ENCODE data around the gene RPLP2. TPM values are rescaled to one million over a fixed set of nuclear protein-coding genes. Genes with fewer than 3 reads are reported as not detected.
A peak's percentile ranks its signal among the peaks of the same experiment; 100 is the strongest.

The RPLP2 gene
- total and polyA plus RNA-seq, 2 experiments from 2014 or later = 401 to 468 TPM

- Histone ChIP-seq H3K36me3 (replicated peaks; ENCODE audit: insufficient read depth, low read depth) (no peaks in the 10 kb centered on the region), H2AFZ (no peak overlapping the region), H3K4me3 (no peak overlapping the region), H3K79me2 (peaks cover 7% of the 10 kb centered on the region), H4K20me1 (ENCODE audit: insufficient read depth, poor library complexity, severe bottlenecking) (peaks cover 24% of the 10 kb centered on the region), H3K9me2 (replicated peaks; ENCODE audit: insufficient read depth) (no peaks in the 10 kb centered on the region), H3K4me2 (peak overlapping the region; percentile 94), H3K27ac (peak overlapping the region; percentile 72), H3K9me3 (ENCODE audit: low read depth) (no peaks in the 10 kb centered on the region), H3K27me3 (peaks cover 4% of the 10 kb centered on the region), H3K4me1 (ENCODE audit: insufficient read depth) (peaks cover 55% of the 10 kb centered on the region)
- no peak for DNase-seq (ENCODE audit: low spot score)
- TF ChIP-seq EZH2 (IDR thresholded peaks at IDR 0.05; ENCODE audit: borderline replicate concordance) = no peak
- TF ChIP-seq, protein P1, sequence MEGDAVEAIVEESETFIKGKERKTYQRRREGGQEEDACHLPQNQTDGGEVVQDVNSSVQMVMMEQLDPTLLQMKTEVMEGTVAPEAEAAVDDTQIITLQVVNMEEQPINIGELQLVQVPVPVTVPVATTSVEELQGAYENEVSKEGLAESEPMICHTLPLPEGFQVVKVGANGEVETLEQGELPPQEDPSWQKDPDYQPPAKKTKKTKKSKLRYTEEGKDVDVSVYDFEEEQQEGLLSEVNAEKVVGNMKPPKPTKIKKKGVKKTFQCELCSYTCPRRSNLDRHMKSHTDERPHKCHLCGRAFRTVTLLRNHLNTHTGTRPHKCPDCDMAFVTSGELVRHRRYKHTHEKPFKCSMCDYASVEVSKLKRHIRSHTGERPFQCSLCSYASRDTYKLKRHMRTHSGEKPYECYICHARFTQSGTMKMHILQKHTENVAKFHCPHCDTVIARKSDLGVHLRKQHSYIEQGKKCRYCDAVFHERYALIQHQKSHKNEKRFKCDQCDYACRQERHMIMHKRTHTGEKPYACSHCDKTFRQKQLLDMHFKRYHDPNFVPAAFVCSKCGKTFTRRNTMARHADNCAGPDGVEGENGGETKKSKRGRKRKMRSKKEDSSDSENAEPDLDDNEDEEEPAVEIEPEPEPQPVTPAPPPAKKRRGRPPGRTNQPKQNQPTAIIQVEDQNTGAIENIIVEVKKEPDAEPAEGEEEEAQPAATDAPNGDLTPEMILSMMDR (IDR thresholded peaks at IDR 0.05; ENCODE audit: poor library complexity) = no peak
- TF ChIP-seq EZH2phosphoT487 (IDR thresholded peaks at IDR 0.05; ENCODE audit: low read depth, severe bottlenecking, unreplicated experiment) = no peak
- WGBS (ENCODE audit: low lambda C conversion rate, missing lambda C conversion rate) = 91% methylated on average over 11 of the region's 11 CpGs
Measured at GRCh38 chr11:846496-847098, 36.8 kb downstream of the RPLP2 start.

GRCh38 chr11:847876-848275 is 38.1 kb downstream of the RPLP2 start:
- H3K79me2 ChIP-seq = no peaks in the 10 kb centered on the region

GRCh38 chr11:848380-848931 is 38.7 kb downstream of the RPLP2 start:
- peak overlapping the region; percentile 96 for H3K4me2 ChIP-seq
- TF ChIP-seq EZH2phosphoT487 (IDR thresholded peaks at IDR 0.05; ENCODE audit: low read depth, severe bottlenecking, unreplicated experiment) (no peak), EZH2 (IDR thresholded peaks at IDR 0.05; ENCODE audit: borderline replicate concordance) (no peak)
- TF ChIP-seq, protein P1 (IDR thresholded peaks at IDR 0.05; ENCODE audit: poor library complexity) = peak; percentile 68
- H3K27me3 ChIP-seq = peaks cover 4% of the 10 kb centered on the region
- H3K79me2 ChIP-seq = no peaks in the 10 kb centered on the region
- H4K20me1 ChIP-seq (ENCODE audit: insufficient read depth, poor library complexity, severe bottlenecking) = peaks cover 18% of the 10 kb centered on the region
- H2AFZ ChIP-seq = no peak overlapping the region
- H3K4me1 ChIP-seq (ENCODE audit: insufficient read depth) = peaks cover 53% of the 10 kb centered on the region
- peak; percentile 71 for DNase-seq (ENCODE audit: low spot score)
- H3K9me2 ChIP-seq (replicated peaks; ENCODE audit: insufficient read depth) = no peaks in the 10 kb centered on the region
- no peak overlapping the region for H3K4me3 ChIP-seq
- no peaks in the 10 kb centered on the region for H3K9me3 ChIP-seq (ENCODE audit: low read depth)
- H3K27ac ChIP-seq = no peak overlapping the region
- H3K36me3 ChIP-seq (replicated peaks; ENCODE audit: insufficient read depth, low read depth) = no peaks in the 10 kb centered on the region
- WGBS (ENCODE audit: low lambda C conversion rate, missing lambda C conversion rate) = 27% methylated on average over 14 of the region's 14 CpGs

More at GRCh38 chr11:847876-848275, 38.1 kb downstream of the RPLP2 start:
- Histone ChIP-seq H4K20me1 (ENCODE audit: insufficient read depth, poor library complexity, severe bottlenecking) (peaks cover 18% of the 10 kb centered on the region), H3K9me3 (ENCODE audit: low read depth) (no peaks in the 10 kb centered on the region), H3K36me3 (replicated peaks; ENCODE audit: insufficient read depth, low read depth) (no peaks in the 10 kb centered on the region), H3K27ac (no peak overlapping the region), H3K4me3 (no peak overlapping the region), H3K27me3 (peaks cover 4% of the 10 kb centered on the region), H3K4me2 (peak overlapping the region; percentile 96), H3K9me2 (replicated peaks; ENCODE audit: insufficient read depth) (no peaks in the 10 kb centered on the region), H2AFZ (no peak overlapping the region), H3K4me1 (ENCODE audit: insufficient read depth) (peaks cover 55% of the 10 kb centered on the region)
- WGBS (ENCODE audit: low lambda C conversion rate, missing lambda C conversion rate) = 98% methylated on average over 10 of the region's 18 CpGs
- no peak for DNase-seq (ENCODE audit: low spot score)
- TF ChIP-seq EZH2phosphoT487 (IDR thresholded peaks at IDR 0.05; ENCODE audit: low read depth, severe bottlenecking, unreplicated experiment) (no peak), EZH2 (IDR thresholded peaks at IDR 0.05; ENCODE audit: borderline replicate concordance) (no peak)
- TF ChIP-seq, protein P1 (IDR thresholded peaks at IDR 0.05; ENCODE audit: poor library complexity) = no peak
